Ureter (tissue), 1 donor: ENCODE measurements around the gene SLC13A3. TPM values are rescaled to one million over a fixed set of nuclear protein-coding genes. Genes with fewer than 3 reads are reported as not detected.

ENCODE experiments used
- DNase-seq: peaks from one replicate; pipeline ENCODE4 v3.0.0-alpha.2; 2020; ENCODE audit warnings: low spot score
- total RNA-seq: library from RNA; stranded (reverse); gene quantifications from one replicate; pipeline ENCODE4 v1.2.4, GENCODE V29; 2023
- donor health status: DM: yes; HTN: yes; CAD: no.

SLC13A3 gene
- total RNA-seq, 1 donor from 2014 or later = 5.1 TPM

DNA sequence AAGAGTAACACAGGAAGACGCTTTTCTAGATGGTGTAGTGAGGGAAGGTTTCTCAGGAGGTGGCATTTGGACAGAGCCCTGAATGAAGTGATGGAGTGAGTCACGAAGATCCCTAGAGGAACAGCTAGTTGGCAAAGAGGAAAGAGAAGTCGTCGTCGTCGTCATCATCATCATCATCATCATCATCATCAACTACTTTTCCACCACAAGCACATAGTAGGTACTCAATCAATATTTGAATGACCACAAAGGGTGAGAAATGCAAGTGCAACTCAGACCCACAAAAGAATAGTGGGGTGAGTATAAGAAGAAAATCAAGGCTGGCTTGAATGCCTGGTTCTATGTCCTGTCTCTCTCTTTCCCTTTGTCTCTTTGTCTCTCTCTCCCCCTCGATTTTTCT, 72.5 kb downstream of the SLC13A3 start:
- DNase-seq = no peak

DNA sequence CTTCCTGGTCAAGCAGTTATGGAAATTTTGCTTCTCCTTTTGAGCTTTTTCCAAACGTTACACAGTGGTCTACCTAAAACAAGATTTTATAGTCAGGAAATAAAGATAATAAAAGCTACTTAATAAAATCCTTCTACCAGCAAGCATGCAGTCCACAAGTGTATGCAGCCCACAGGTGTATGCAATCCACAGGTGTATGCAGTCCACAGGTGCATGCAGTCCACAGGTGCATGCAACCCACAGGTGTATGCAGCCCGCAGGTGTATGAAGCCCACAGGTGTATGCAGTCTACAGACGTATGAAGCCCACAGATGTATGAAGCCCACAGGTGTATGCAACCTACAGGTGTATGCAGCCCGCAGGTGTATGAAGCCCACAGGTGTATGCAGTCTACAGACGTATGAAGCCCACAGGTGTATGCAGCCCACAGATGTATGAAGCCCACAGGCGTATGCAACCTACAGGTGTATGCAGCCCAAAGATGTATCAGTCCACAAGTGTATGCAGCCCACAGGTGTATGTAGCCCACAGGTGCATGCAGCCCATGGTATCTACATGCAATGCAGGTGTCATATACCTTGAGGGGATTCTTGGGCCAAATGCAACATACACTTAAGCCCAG, 74.4 kb downstream of the SLC13A3 start:
- no peak for DNase-seq

DNA sequence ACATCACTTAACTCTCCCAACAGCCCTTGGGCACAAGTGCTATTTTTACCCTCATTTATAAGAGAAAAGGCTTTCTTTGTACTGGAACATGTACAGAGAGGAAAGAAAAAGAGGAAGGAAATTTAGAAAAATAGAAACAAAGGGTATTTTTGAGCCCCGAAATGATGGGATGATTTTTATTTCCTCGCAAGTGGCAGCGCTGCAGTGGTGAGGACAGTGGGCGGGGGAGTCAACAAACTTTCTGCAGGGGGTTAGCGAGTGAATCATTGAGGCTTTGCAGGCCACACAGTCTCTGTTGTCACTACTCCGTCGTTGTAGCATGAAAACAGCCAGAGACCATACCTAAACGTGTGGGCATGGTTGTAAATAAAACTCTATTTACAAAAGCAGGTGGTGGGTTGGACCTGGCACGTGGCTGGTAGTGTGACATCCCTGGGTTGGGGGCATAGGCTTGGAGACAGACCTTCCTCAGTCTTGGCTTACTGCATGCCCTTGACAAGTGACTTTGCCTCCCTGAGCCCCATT, 75.3 kb downstream of the SLC13A3 start:
- DNase-seq = no peak

GRCh38 chr20:46575394-46575793, 75.9 kb downstream of the SLC13A3 start:
- no peak for DNase-seq

- DNase-seq = no peak
Observed at GRCh38 chr20:46573788-46574584, 77.3 kb downstream of the SLC13A3 start.

- DNase-seq = no peak
Observed at GRCh38 chr20:46573234-46573633, 78.0 kb downstream of the SLC13A3 start.

GRCh38 chr20:46572790-46573189, 78.5 kb downstream of the SLC13A3 start:
- DNase-seq = no peak

DNA sequence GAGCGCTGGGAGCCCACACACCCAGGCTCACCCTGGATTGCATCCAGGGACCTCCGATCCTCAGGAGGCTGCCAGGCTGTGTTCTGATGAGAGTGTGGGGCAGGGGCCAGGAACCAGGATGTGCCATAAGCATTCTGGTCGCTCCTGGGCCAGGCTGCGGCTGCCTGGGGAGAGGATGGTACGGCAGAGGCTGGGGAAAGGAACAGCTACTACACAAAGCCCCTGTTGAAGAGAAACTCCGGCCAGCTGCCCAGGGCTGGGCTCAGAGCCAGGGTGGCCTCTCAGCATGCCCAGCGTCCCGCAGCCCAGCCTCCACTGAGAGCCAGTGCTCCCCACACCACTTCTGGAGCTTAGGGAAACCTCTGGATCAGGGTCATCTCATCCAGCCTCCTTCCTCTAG, 79.1 kb downstream of the SLC13A3 start:
- no peak for DNase-seq

- DNase-seq = no peak
Observed at GRCh38 chr20:46571418-46571817, 79.8 kb downstream of the SLC13A3 start.

DNA sequence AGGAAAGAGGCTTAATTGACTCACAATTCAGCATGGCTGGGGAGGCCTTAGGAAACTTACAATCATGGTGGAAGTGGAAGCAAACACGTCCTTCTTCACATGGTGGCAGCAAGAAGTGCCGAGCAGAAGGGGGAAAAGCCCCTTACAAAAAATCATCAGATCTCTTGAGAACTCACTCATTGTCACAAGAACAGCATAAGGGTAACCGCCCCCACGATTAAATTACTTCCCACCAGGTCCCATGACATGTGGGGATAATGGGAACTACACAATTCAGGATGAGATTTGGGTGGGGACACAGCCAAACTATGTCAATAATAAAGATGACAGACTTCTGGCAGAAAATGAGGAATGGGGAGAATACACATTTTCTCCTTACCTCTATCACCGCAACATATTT, 80.3 kb downstream of the SLC13A3 start:
- DNase-seq = no peak

DNA sequence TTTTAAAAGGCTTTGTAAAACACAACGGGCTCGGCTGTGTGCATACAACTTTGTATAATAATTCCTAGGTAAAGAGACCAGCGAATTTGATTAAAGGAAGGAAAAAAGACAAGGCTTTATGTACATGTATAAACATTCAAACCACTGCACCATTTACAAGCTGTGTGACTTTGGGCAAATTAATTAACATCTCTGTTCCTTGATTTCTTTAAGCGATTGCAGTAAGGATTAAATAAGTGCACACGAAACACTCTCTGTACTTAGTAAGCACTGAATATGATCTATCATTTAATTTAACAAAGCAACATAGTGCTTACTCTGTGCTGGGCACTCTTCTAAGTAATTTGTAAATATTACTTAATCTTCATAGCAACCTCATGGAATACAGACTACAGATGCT, 81.3 kb downstream of the SLC13A3 start:
- no peak for DNase-seq

DNA sequence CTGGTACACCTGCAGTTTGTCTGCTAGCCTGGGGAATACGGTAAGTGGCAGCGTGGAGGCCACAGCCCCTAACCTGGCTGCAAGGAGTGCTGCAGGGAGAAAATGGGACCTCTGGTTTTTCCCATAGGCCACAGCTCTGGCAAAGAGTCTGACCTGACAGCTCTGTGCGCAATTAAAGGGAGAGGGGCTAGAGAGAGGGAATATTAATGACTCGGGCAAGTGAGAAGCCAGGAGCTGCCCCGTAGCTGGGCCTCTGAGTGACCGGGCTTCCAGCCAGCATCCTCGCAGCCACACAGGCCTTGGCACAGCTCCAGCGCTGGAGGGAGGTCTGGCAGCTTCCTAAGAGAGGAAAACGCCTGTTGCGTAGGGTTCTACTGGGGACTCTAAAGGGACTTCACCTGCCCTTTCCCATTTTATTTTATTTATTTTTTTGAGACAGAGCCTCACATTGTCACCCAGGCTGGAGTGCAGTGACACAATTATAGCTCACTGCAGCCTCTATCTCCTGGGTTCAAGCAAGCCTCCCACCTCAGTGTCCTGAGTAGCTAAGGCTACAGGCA, 82.6 kb downstream of the SLC13A3 start:
- DNase-seq = peak; percentile 87

DNA sequence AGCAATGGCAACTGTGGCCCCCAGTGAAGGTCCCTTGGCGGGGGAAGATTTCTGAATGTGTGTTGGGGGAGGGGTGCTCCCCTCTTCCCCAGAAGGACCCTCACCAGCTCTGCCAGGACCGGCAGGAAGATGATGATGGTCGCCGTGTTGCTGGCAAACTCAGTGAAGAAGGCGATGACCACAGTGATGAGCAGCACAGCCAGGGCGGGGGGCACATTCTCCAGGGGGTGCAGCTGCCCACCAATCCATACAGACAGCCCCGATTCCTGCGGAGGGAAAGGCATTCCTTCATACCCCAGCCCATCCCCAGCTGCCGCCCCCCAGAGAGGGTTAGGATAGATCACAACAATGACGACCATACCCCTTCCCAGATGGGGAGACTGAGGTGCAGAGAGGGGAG, 85.1 kb downstream of the SLC13A3 start:
- no peak for DNase-seq

DNA sequence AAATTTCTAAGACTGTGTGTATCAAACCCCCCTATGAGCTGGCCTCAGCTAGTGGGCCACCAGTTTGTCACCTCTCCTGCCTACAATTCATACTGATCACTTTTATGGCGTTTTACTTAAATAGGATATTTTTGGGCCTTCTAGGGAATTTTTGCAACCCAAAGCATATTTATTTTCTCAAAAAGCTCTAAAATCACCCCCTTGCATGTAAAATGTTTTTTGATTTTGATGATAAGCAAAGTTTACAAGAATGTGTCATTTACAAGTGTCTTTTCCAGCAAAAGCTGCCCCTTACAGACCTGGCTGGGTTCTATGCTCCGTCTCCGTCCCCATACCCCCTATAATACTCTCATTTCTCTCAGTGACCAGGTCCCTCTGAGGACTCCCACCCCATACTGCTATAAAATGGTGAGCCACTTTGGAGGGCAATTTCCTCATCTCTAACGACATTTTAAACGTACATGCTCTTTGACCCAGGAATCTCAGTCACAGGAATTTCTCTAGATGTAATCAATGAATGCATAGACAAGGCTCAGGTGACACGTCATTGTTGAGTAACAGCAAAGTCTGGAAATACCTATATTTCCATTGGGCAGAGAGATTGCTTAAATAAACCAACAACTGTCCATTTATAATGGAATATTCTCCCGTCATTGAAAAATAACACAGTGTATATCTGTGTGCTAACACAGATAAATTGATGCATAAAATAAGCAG, 86.9 kb downstream of the SLC13A3 start:
- DNase-seq = no peak

GRCh38 chr20:46563860-46564221, 87.4 kb downstream of the SLC13A3 start:
- DNase-seq = no peak

- DNase-seq = no peak
Observed at GRCh38 chr20:46563170-46563859, 87.9 kb downstream of the SLC13A3 start.

- peak; percentile 75 for DNase-seq
Observed at GRCh38 chr20:46562373-46563169, 88.7 kb downstream of the SLC13A3 start.

GRCh38 chr20:46562009-46562372, 89.3 kb downstream of the SLC13A3 start:
- DNase-seq = no peak

GRCh38 chr20:46559685-46560440, 91.4 kb downstream of the SLC13A3 start:
- DNase-seq = no peak

DNA sequence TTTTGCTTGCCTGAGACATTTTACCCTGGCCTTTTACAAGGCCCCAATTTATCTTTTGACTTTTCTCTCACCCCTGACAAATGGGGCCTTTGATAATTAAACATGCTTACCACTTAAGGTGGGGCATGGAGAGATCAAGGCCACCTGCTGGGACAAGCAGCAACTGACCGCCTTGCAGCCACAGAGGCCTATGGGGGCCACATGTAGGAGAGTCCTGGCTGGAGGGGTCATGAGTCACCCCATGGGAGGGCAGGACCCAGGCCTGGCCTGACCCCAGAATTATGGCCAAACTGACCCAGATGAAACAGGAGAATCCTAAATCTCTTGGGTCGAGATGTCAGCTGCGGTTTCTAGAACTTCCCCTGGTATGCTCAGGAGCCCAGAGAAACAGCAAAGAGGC, 92.3 kb downstream of the SLC13A3 start:
- no peak for DNase-seq
